Measurements from ENCODE around the gene WRNIP1.

DNA sequence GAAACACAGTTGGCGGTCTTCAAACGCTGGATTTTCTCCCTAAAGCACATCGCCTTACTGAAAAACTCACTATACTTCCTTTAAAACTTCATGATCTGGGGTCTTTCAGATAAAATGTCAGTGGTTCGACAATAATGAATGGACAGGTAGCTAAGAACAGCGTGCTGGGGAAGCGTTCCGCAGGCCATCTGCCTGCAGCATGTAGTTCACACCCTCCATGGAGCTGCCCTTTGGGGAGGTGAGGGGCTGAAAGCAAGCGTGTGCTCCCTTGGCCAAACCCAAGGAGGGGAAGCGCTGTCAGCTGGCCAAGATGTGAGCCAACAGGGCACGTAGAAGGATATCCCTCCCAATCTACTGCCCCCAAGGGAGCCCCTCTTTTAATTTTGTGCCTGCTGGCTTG is 35.3 kb upstream of the WRNIP1 start:
- no peak for TF ChIP-seq EP300 (IDR thresholded peaks at IDR 0.05)
- TF ChIP-seq, protein P1, sequence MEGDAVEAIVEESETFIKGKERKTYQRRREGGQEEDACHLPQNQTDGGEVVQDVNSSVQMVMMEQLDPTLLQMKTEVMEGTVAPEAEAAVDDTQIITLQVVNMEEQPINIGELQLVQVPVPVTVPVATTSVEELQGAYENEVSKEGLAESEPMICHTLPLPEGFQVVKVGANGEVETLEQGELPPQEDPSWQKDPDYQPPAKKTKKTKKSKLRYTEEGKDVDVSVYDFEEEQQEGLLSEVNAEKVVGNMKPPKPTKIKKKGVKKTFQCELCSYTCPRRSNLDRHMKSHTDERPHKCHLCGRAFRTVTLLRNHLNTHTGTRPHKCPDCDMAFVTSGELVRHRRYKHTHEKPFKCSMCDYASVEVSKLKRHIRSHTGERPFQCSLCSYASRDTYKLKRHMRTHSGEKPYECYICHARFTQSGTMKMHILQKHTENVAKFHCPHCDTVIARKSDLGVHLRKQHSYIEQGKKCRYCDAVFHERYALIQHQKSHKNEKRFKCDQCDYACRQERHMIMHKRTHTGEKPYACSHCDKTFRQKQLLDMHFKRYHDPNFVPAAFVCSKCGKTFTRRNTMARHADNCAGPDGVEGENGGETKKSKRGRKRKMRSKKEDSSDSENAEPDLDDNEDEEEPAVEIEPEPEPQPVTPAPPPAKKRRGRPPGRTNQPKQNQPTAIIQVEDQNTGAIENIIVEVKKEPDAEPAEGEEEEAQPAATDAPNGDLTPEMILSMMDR (IDR thresholded peaks at IDR 0.05): no peak
- TF ChIP-seq POLR2A (IDR thresholded peaks at IDR 0.05): no peak
